ENCODE measurements around the gene ITGB7.

The ITGB7 gene

GRCh38 chr12:53241623-53242412 is 34.8 kb upstream of the ITGB7 start:
- no peak overlapping the region for H2AFZ ChIP-seq (ENCODE audit: low read depth, low read length)

GRCh38 chr12:53239643-53240258 is 32.7 kb upstream of the ITGB7 start:
- no peaks in the 10 kb centered on the region for H3K36me3 ChIP-seq (replicated peaks; ENCODE audit: low read depth, low read length)
- H3K4me1 ChIP-seq (ENCODE audit: low read length), result peaks cover 18% of the 10 kb centered on the region
- no peak overlapping the region for H3K4me2 ChIP-seq (ENCODE audit: low read length)
- peaks cover 41% of the 10 kb centered on the region for H3K27me3 ChIP-seq (ENCODE audit: low read depth, low read length)
- H4K20me1 ChIP-seq (ENCODE audit: insufficient read depth, low read length), result no peaks in the 10 kb centered on the region
- H3K27ac ChIP-seq (ENCODE audit: low read length), result no peak overlapping the region
- H3K4me3 ChIP-seq (ENCODE audit: low read length), result no peak overlapping the region
- H2AFZ ChIP-seq (ENCODE audit: low read depth, low read length), result no peak overlapping the region
- TF ChIP-seq EZH2phosphoT487 (IDR thresholded peaks at IDR 0.05; ENCODE audit: low read depth) (no peak), CTCF (IDR thresholded peaks at IDR 0.05; ENCODE audit: low read depth, low read length) (no peak)
- no peaks in the 10 kb centered on the region for H3K9me3 ChIP-seq (ENCODE audit: insufficient read depth, low read length)
- no peak overlapping the region for H3K9ac ChIP-seq (ENCODE audit: low read length)
- H3K79me2 ChIP-seq (ENCODE audit: low read length), result no peaks in the 10 kb centered on the region

More at GRCh38 chr12:53241623-53242412, 34.8 kb upstream of the ITGB7 start:
- peaks cover 25% of the 10 kb centered on the region for H3K27me3 ChIP-seq (ENCODE audit: low read depth, low read length)
- H3K9me3 ChIP-seq (ENCODE audit: insufficient read depth, low read length), result no peaks in the 10 kb centered on the region
- H3K36me3 ChIP-seq (replicated peaks; ENCODE audit: low read depth, low read length), result no peaks in the 10 kb centered on the region
- peaks cover 13% of the 10 kb centered on the region for H3K4me1 ChIP-seq (ENCODE audit: low read length)
- TF ChIP-seq EZH2phosphoT487 (IDR thresholded peaks at IDR 0.05; ENCODE audit: low read depth), result no peak
- no peak for TF ChIP-seq CTCF (IDR thresholded peaks at IDR 0.05; ENCODE audit: low read depth, low read length)
- H3K4me3 ChIP-seq (ENCODE audit: low read length), result no peak overlapping the region
- H3K4me2 ChIP-seq (ENCODE audit: low read length), result no peak overlapping the region
- H3K27ac ChIP-seq (ENCODE audit: low read length), result no peak overlapping the region
- no peaks in the 10 kb centered on the region for H3K79me2 ChIP-seq (ENCODE audit: low read length)
- no peaks in the 10 kb centered on the region for H4K20me1 ChIP-seq (ENCODE audit: insufficient read depth, low read length)
- H3K9ac ChIP-seq (ENCODE audit: low read length), result no peak overlapping the region

GRCh38 chr12:53236443-53237111 is 29.5 kb upstream of the ITGB7 start:
- Histone ChIP-seq H3K4me3 (ENCODE audit: low read length) (no peak overlapping the region), H3K9me3 (ENCODE audit: insufficient read depth, low read length) (no peaks in the 10 kb centered on the region), H3K27me3 (ENCODE audit: low read depth, low read length) (peaks cover 42% of the 10 kb centered on the region), H3K4me1 (ENCODE audit: low read length) (peaks cover 17% of the 10 kb centered on the region), H4K20me1 (ENCODE audit: insufficient read depth, low read length) (no peaks in the 10 kb centered on the region), H3K36me3 (replicated peaks; ENCODE audit: low read depth, low read length) (no peaks in the 10 kb centered on the region), H3K4me2 (ENCODE audit: low read length) (no peak overlapping the region), H2AFZ (ENCODE audit: low read depth, low read length) (no peak overlapping the region), H3K27ac (ENCODE audit: low read length) (no peak overlapping the region), H3K79me2 (ENCODE audit: low read length) (no peaks in the 10 kb centered on the region), H3K9ac (ENCODE audit: low read length) (no peak overlapping the region)
- no peak for TF ChIP-seq CTCF (IDR thresholded peaks at IDR 0.05; ENCODE audit: low read depth, low read length)

Measured in OCI-LY3 (cell line).